Naive B cell (primary cell): Measurements from ENCODE around the gene FIZ1. TPM values are rescaled to one million over a fixed set of nuclear protein-coding genes. Genes with fewer than 3 reads are reported as not detected.

Experiments
- ATAC-seq, 2 donors: fragments of 150-1000 bp; cut with Tn5 transposase; 2 replicates each; pipeline ENCODE4 v1.10.0; 2021; ENCODE audit warnings: low read depth in 2 of 2, mild to moderate bottlenecking in 2 of 2, moderate library complexity in 2 of 2
- DNase-seq: peaks from one replicate; pipeline ENCODE4 v3.0.0; 2022
- H3K27ac Mint-ChIP-seq, 6 donors: one replicate each; pipeline ENCODE4 v1.8.0; 2020 to 2022; ENCODE audit warnings: mild to moderate bottlenecking in 6 of 6, mixed read lengths in 6 of 6, moderate library complexity in 5 of 6, inconsistent platforms in 2 of 6
- H3K27me3 Mint-ChIP-seq, 3 donors: one replicate each; pipeline ENCODE4 v1.8.0; 2021 to 2022; ENCODE audit warnings: mixed read lengths in 3 of 3, mild to moderate bottlenecking in 1 of 3
- H3K36me3 Mint-ChIP-seq, 2 donors: one replicate each; pipeline ENCODE4 v1.8.0; 2020 to 2022; ENCODE audit warnings: mixed read lengths in 2 of 2, inconsistent platforms in 1 of 2, mild to moderate bottlenecking in 1 of 2
- H3K4me1 Mint-ChIP-seq, 3 donors: one replicate each; pipeline ENCODE4 v1.8.0; 2020 to 2022; ENCODE audit warnings: mixed read lengths in 3 of 3, inconsistent platforms in 1 of 3, mild to moderate bottlenecking in 1 of 3, moderate library complexity in 1 of 3
- H3K4me3 Mint-ChIP-seq, 8 donors: one replicate each; pipeline ENCODE4 v1.8.0; 2020 to 2022; ENCODE audit warnings: mild to moderate bottlenecking in 8 of 8, mixed read lengths in 8 of 8, moderate library complexity in 8 of 8, inconsistent platforms in 2 of 8
- H3K9me3 Mint-ChIP-seq, 7 donors: one replicate each; pipeline ENCODE4 v1.8.0; 2020 to 2022; ENCODE audit warnings: mixed read lengths in 7 of 7, mild to moderate bottlenecking in 5 of 7, inconsistent platforms in 2 of 7, moderate library complexity in 1 of 7
- polyA plus RNA-seq, 6 donors: library from polyadenylated mRNA; unstranded; fragments of 300-500 nt; fragmentation: Illumina TruSeq; gene quantifications; one replicate each; pipeline ENCODE4 v1.2.3, GENCODE V29; 2021; ENCODE audit warnings: low read depth in 6 of 6

FIZ1 gene
- polyA plus RNA-seq, 6 donors from 2014 or later, result 2.3 to 5.2 (median 3.2) TPM

- Mint-ChIP-seq H3K27me3 (peaks cover 19 to 62% (median 58%) of the 10 kb centered on the region in 3 donors), H3K4me3 (no peak overlapping the region), H3K9me3 (peaks cover 0 to 5% (median 0%) of the 10 kb centered on the region in 7 donors), H3K27ac (no peak overlapping the region), H3K36me3 (peaks cover 0 to 21% of the 10 kb centered on the region in 2 donors), H3K4me1 (peaks cover 2 to 13% (median 5%) of the 10 kb centered on the region in 3 donors)
- ATAC-seq (no peak), DNase-seq (no peak)
Observed at GRCh38 chr19:55544776-55545439, 54.4 kb downstream of the FIZ1 start.

GRCh38 chr19:55544014-55544413, 55.3 kb downstream of the FIZ1 start:
- Mint-ChIP-seq H3K4me3 (no peak overlapping the region), H3K27me3 (peaks cover 15 to 55% (median 53%) of the 10 kb centered on the region in 3 donors), H3K36me3 (peaks cover 0 to 21% of the 10 kb centered on the region in 2 donors), H3K9me3 (peaks cover 0 to 5% (median 0%) of the 10 kb centered on the region in 7 donors), H3K27ac (no peak overlapping the region), H3K4me1 (peaks cover 0 to 9% (median 2%) of the 10 kb centered on the region in 3 donors)
- DNase-seq (no peak), ATAC-seq (no peak)

- no peak overlapping the region for H3K27ac Mint-ChIP-seq
- peaks cover 0 to 21% of the 10 kb centered on the region in 2 donors for H3K36me3 Mint-ChIP-seq
- H3K9me3 Mint-ChIP-seq, result peaks cover 0 to 5% (median 0%) of the 10 kb centered on the region in 7 donors
- ATAC-seq, result no peak
- H3K27me3 Mint-ChIP-seq, result peaks cover 15 to 55% (median 53%) of the 10 kb centered on the region in 3 donors
- no peak overlapping the region for H3K4me3 Mint-ChIP-seq
- H3K4me1 Mint-ChIP-seq, result peaks cover 0 to 9% (median 2%) of the 10 kb centered on the region in 3 donors
- DNase-seq, result no peak
Observed at GRCh38 chr19:55543567-55543966, 55.8 kb downstream of the FIZ1 start.

- no peak overlapping the region for H3K27ac Mint-ChIP-seq
- DNase-seq (no peak), ATAC-seq (no peak)
- H3K27me3 Mint-ChIP-seq, result peaks cover 11 to 44% (median 44%) of the 10 kb centered on the region in 3 donors
- peaks cover 0 to 5% (median 0%) of the 10 kb centered on the region in 7 donors for H3K9me3 Mint-ChIP-seq
- H3K36me3 Mint-ChIP-seq, result peaks cover 0 to 21% of the 10 kb centered on the region in 2 donors
- peaks cover 0 to 7% (median 2%) of the 10 kb centered on the region in 3 donors for H3K4me1 Mint-ChIP-seq
- H3K4me3 Mint-ChIP-seq, result no peak overlapping the region
Observed at GRCh38 chr19:55542292-55542855, 56.9 kb downstream of the FIZ1 start.

Other genes starting within 250 kb of the FIZ1 start
- gene COX6B2, start 244.8 kb downstream of the FIZ1 start, polyA plus RNA-seq, result not detected
- gene GARIN5B, start 236.3 kb downstream of the FIZ1 start, polyA plus RNA-seq, result not detected
- not detected for gene IL11, start 229.1 kb downstream of the FIZ1 start, polyA plus RNA-seq
- gene TMEM190, start 222.7 kb downstream of the FIZ1 start, polyA plus RNA-seq, result not detected
- under 1 TPM in 4 of 6 donors, not detected in 2; 0.29 to 0.90 (median 0.40) TPM for gene TMEM238, start 215.2 kb downstream of the FIZ1 start, polyA plus RNA-seq
- 100 to 1,000 TPM; 229 to 734 (median 601) TPM for gene RPL28, start 213.6 kb downstream of the FIZ1 start, polyA plus RNA-seq
- 10 to 100 TPM; 18.8 to 41.3 (median 30.6) TPM for gene UBE2S, start 191.7 kb downstream of the FIZ1 start, polyA plus RNA-seq
- not detected for gene SHISA7, start 156.2 kb downstream of the FIZ1 start, polyA plus RNA-seq
- 10 to 100 TPM; 21.8 to 57.9 (median 28.0) TPM for gene ISOC2, start 137.9 kb downstream of the FIZ1 start, polyA plus RNA-seq
- not detected for gene C19orf85, start 134.8 kb downstream of the FIZ1 start, polyA plus RNA-seq
- gene ZNF628, start 122.9 kb downstream of the FIZ1 start, polyA plus RNA-seq, result 1 to 10 TPM in 2 of 6 donors, under 1 TPM in 3, not detected in 1; 0.16 to 2.2 (median 0.94) TPM
- gene NAT14, start 114.3 kb downstream of the FIZ1 start, polyA plus RNA-seq, result 1 to 10 TPM; 3.4 to 7.5 (median 4.8) TPM
- gene SSC5D, start 111.1 kb downstream of the FIZ1 start, polyA plus RNA-seq, result under 1 TPM in 4 of 6 donors, not detected in 2; 0.05 to 0.11 (median 0.09) TPM
- gene SBK2, start 62.4 kb downstream of the FIZ1 start, polyA plus RNA-seq, result not detected
- gene SBK3, start 54.0 kb downstream of the FIZ1 start, polyA plus RNA-seq, result not detected
- gene ZNF579, start 18.7 kb downstream of the FIZ1 start, polyA plus RNA-seq, result under 1 TPM; 0.13 to 0.85 (median 0.40) TPM
- gene ZNF524, start 771 bp upstream of the FIZ1 start, polyA plus RNA-seq, result 10 to 100 TPM; 25.1 to 42.1 (median 37.1) TPM
- gene ZNF865, start 6.1 kb upstream of the FIZ1 start, polyA plus RNA-seq, result under 1 TPM in 4 of 6 donors, not detected in 2; 0.12 to 0.60 (median 0.18) TPM
- 1 to 10 TPM in 4 of 6 donors, under 1 TPM in 1, not detected in 1; 0.95 to 3.5 (median 2.7) TPM for gene ZNF784, start 25.0 kb upstream of the FIZ1 start, polyA plus RNA-seq
- gene ZNF580, start 41.5 kb upstream of the FIZ1 start, polyA plus RNA-seq, result 10 to 100 TPM; 28.4 to 54.2 (median 31.5) TPM
- 10 to 100 TPM; 60.7 to 82.8 (median 65.4) TPM for gene ZNF581, start 44.1 kb upstream of the FIZ1 start, polyA plus RNA-seq
- gene CCDC106, start 48.7 kb upstream of the FIZ1 start, polyA plus RNA-seq, result 10 to 100 TPM in 3 of 6 donors, 1 to 10 TPM in 3; 8.1 to 13.0 (median 9.7) TPM
- 10 to 100 TPM in 3 of 6 donors, 1 to 10 TPM in 3; 3.2 to 13.7 (median 9.3) TPM for gene U2AF2, start 55.5 kb upstream of the FIZ1 start, polyA plus RNA-seq
- gene EPN1, start 75.7 kb upstream of the FIZ1 start, polyA plus RNA-seq, result 10 to 100 TPM in 5 of 6 donors, 1 to 10 TPM in 1; 1.0 to 28.9 (median 13.8) TPM
- not detected for gene NLRP9, start 138.9 kb upstream of the FIZ1 start, polyA plus RNA-seq
- gene RFPL4A, start 159.6 kb upstream of the FIZ1 start, polyA plus RNA-seq, result not detected
- gene RFPL4AL1, start 169.6 kb upstream of the FIZ1 start, polyA plus RNA-seq, result not detected
- gene NLRP11, start 232.5 kb upstream of the FIZ1 start, polyA plus RNA-seq, result under 1 TPM in 2 of 6 donors, not detected in 4; 0.08 to 0.16 TPM
- gene NLRP4, start 237.0 kb upstream of the FIZ1 start, polyA plus RNA-seq, result 1 to 10 TPM in 1 of 6 donors, under 1 TPM in 4, not detected in 1; 0.41 to 1.2 (median 0.76) TPM